ENCODE results near the gene TMC1.

DNA sequence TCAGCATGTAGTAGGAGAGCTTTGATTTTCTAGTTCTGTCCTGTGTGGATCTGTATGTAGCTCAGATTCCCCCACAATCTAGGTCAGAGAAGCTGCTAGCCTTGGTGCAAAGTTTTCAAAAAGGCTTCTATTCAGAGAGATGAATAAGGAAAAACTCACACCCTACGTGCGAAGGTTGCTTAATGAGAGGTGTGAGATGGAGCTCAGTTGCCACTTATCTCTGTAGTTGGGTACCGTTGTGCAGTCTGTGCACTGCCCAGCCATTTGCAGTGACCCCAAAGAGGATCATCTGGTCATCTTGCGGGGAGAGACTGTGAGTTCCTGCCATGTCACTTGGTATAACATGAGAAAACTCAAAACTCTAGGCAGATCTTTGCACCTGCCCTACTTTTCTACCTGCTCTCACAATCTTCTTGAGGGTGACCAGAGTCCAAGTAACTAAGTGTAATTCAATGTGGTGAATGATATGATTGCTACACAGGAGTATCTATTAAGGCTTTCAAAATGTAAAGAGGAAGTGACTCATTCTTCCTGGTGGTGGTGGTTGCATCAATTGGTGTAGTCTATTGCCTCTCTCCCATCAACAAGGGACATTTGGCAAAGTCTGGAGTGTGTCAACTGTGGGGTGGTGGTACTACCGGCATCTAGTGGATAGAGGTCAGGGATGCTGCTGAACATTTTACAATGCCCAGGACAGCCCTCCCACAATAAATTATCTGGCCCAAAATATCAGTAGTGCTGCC, 65.2 kb downstream of the TMC1 start:
- TF ChIP-seq, protein P1, sequence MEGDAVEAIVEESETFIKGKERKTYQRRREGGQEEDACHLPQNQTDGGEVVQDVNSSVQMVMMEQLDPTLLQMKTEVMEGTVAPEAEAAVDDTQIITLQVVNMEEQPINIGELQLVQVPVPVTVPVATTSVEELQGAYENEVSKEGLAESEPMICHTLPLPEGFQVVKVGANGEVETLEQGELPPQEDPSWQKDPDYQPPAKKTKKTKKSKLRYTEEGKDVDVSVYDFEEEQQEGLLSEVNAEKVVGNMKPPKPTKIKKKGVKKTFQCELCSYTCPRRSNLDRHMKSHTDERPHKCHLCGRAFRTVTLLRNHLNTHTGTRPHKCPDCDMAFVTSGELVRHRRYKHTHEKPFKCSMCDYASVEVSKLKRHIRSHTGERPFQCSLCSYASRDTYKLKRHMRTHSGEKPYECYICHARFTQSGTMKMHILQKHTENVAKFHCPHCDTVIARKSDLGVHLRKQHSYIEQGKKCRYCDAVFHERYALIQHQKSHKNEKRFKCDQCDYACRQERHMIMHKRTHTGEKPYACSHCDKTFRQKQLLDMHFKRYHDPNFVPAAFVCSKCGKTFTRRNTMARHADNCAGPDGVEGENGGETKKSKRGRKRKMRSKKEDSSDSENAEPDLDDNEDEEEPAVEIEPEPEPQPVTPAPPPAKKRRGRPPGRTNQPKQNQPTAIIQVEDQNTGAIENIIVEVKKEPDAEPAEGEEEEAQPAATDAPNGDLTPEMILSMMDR (conservative IDR thresholded peaks at IDR 0.05; ENCODE audit: low read length) = no peak
- TF ChIP-seq EZH2phosphoT487 (IDR thresholded peaks at IDR 0.05; ENCODE audit: borderline replicate concordance) = no peak
